ENCODE measurements around the gene LPCAT4. TPM values are rescaled to one million over a fixed set of nuclear protein-coding genes. Genes with fewer than 3 reads are reported as not detected.

Gene LPCAT4
- 23.3 TPM for total RNA-seq

GRCh38 chr15:34367101-34368081 is at the start of gene LPCAT4:
Gene LPCAT4 (minus strand): TSS chr15:34367196. CDS start chr15:34367100, 96 bp downstream.

DNA sequence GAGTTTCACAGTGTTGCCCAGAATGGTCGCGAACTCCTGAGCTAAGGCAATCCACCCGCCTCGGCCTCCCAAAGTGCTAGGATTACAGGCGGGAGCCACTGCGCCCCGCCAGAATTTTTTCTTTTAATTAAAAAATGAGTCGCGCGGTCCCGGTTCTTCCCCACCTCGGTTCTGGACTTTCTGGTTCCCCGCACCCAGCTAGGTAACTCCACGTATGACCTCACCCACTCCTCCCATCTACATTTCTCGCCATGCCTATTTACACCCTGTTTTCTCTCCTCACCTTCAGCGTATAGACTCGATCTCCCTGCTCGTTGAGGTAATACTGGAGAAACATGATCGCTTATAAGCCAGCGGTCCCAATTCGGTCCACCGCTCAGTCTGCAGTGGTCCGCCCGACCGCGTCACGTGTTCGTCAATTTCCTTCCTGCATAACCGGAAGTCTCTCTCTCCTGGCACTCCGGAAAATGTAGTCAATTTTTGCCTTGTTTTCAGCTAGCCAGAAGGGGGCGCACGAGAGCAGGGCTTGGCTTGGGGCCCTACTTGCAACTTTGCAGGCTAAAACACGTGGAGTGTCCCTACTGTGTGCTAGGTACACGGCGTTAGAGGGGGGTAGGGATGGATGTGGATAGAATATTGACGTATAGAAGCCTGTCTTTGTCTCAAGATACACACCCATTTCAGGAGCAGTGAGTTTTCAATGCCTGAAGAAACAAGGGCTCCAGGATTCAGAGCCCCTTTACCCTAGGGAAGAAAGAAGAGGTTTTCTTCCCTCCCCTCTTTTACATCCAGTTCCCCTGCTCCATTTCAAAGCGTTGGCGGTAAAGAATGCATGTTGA is 24.0 kb downstream of the LPCAT4 start, which contains the start of the genes NOP10 and NUTM1:
TSS of gene NOP10 (minus strand) at position 400 of the 839 bp plus-strand sequence. CDS start at position 337, 63 bp downstream.
TSS of gene NUTM1 (plus strand) at position 579 of the 839 bp plus-strand sequence. CDS start 382 bp downstream, outside the sequence.

DNA sequence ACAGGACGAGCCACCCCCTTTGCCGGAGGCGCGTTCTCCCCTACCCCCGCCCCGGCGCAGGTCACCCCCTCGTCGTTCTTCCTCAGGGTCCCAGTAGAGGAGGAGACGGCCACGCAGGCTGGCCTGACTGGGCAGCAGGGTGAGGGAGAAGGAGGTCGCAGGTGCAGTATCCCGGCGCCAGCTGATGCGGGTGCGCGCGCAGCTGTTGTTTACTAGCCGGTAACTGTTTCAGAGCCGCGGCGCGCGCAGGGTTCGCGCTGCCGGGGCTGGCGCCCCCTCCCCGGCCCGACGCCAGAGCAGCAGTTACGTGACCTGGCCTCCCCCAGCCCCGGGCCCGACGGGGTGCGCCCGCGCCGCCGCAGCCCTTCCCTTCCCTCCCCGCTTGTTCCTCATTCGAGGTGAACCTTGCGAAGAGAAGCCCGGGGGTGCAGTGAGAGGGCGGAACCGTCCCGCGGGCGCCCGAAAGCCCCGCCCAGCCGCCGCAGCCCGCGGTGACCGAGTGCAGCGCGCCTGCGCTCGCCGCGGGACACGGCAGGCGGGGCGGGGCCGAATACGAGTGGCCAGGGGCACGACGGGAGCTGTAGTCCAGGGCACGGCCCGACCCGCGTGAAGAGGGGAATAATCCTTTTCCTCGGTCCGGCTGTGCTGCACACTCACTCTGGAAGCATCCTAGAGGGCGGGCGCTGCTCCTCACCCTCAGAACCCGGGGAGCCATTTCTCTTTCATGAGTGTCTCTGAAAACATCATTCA is 29.3 kb downstream of the LPCAT4 start, which contains the start of gene SLC12A6:
TSS of gene SLC12A6 (minus strand) at position 225 of the 750 bp plus-strand sequence. CDS start 1,101 bp downstream, outside the sequence.

Small RNA genes lying within 50 kb of the gene (small RNA-seq; reads per million reads assigned to genes)
- gene MIR1233-1 (not detected), gene RF00019 (not detected)

Other genes with a start within 250 kb of the LPCAT4 start
- 99.9 TPM for gene KATNBL1, start 157.1 kb downstream of the LPCAT4 start, total RNA-seq
- 131 TPM for gene EMC4, start 142.2 kb downstream of the LPCAT4 start, total RNA-seq
- 37.1 TPM for gene SLC12A6, start 29.4 kb downstream of the LPCAT4 start, total RNA-seq
- 107 TPM for gene NOP10, start 24.1 kb downstream of the LPCAT4 start, total RNA-seq
- not detected for gene NUTM1, start 23.9 kb downstream of the LPCAT4 start, total RNA-seq
- gene GOLGA8A, start 70.6 kb upstream of the LPCAT4 start, total RNA-seq = 40.8 TPM
- 46.4 TPM for gene GOLGA8B, start 216.5 kb upstream of the LPCAT4 start, total RNA-seq